H1 (cell line): ENCODE measurements around the gene RAB1A. TPM values are rescaled to one million over a fixed set of nuclear protein-coding genes. Genes with fewer than 3 reads are reported as not detected.

ENCODE experiments used
- CTCF ChIA-PET: fragments of 300-600 bp; sonication (Branson Sonifier 250); formaldehyde crosslinking; loops from one replicate; lab custom pipeline; 2021; ENCODE audit not compliant: partially characterized antibody; lab: Charles Lee
- POLR2A ChIA-PET: fragments of 300-600 bp; sonication (Branson Sonifier 250); formaldehyde crosslinking; loops from one replicate; lab custom pipeline; 2021; ENCODE audit warnings: inconsistent platforms; ENCODE audit not compliant: partially characterized antibody; lab: Charles Lee
- DNase-seq, 2 experiments: peaks; one replicate each; pipeline versions ENCODE4 v3.0.0 to v3.0.0-alpha.2; 2010 to 2022; ENCODE audit warnings: low spot score in 2 of 2, low read depth in 1 of 2, mixed read lengths in 1 of 2
- FAIRE-seq: peaks from 2 replicates; lab custom pipeline; 2011; peaks lifted over from hg19 to GRCh38; lab: Jason Lieb, UNC
- H2AFZ ChIP-seq: 2 replicates; pipeline ENCODE4 v1.8.1; 2012; ENCODE audit warnings: low read length, inconsistent platforms
- H2AK5ac ChIP-seq: 2 replicates; pipeline ENCODE4 v1.6.1; 2013; ENCODE audit warnings: low read depth, low read length
- H2BK120ac ChIP-seq: replicated peaks from 2 replicates; pipeline ENCODE3; 2013; ENCODE audit warnings: low read depth, low read length, inconsistent platforms
- H2BK12ac ChIP-seq: 2 replicates; pipeline ENCODE4 v1.6.1; 2013; ENCODE audit warnings: low read depth, low read length
- H2BK15ac ChIP-seq: 2 replicates; pipeline ENCODE4 v1.6.1; 2013; ENCODE audit warnings: low read length
- H2BK20ac ChIP-seq: 2 replicates; pipeline ENCODE4 v1.6.1; 2013; ENCODE audit warnings: low read length
- H2BK5ac ChIP-seq: 2 replicates; pipeline ENCODE4 v1.6.1; 2013; ENCODE audit warnings: low read depth, low read length
- H3K14ac ChIP-seq: 2 replicates; pipeline ENCODE4 v1.6.1; 2013; ENCODE audit warnings: inconsistent platforms; ENCODE audit not compliant: insufficient read length
- H3K18ac ChIP-seq: 2 replicates; pipeline ENCODE4 v1.6.1; 2013; ENCODE audit warnings: low read length; ENCODE audit errors: extremely low read depth
- H3K23ac ChIP-seq: 2 replicates; pipeline ENCODE4 v1.6.1; 2013; ENCODE audit warnings: inconsistent platforms; ENCODE audit not compliant: insufficient read length
- H3K23me2 ChIP-seq: 2 replicates; pipeline ENCODE4 v1.6.1; 2013; ENCODE audit warnings: low read depth, low read length
- H3K27ac ChIP-seq: 2 replicates; pipeline ENCODE4 v1.6.1; 2011; ENCODE audit warnings: low read depth, low read length, inconsistent platforms
- H3K27me3 ChIP-seq, 4 experiments: replicated peaks in 1 of 4; 1 replicate in 1 of 4; 2 replicates in 3 of 4; pipeline versions ENCODE4 v1.6.1 to v1.8.1; 2011 to 2013; ENCODE audit warnings: low read length in 3 of 4, mild to moderate bottlenecking in 3 of 4, inconsistent platforms in 2 of 4, mixed read lengths in 2 of 4, moderate library complexity in 1 of 4; ENCODE audit not compliant: control insufficient read depth in 3 of 4, insufficient read depth in 3 of 4; ENCODE audit errors: extremely low read depth in 1 of 4
- H3K36me3 ChIP-seq, 4 experiments: 2 replicates each; pipeline versions ENCODE4 v1.6.1 to v1.8.1; 2011 to 2013; ENCODE audit warnings: mild to moderate bottlenecking in 4 of 4, low read length in 3 of 4, moderate library complexity in 2 of 4, control low read depth in 1 of 4, inconsistent platforms in 1 of 4; ENCODE audit not compliant: insufficient read depth in 4 of 4, control insufficient read depth in 2 of 4
- H3K4ac ChIP-seq: replicated peaks from 2 replicates; pipeline ENCODE3; 2013; ENCODE audit warnings: low read length, low read depth, mixed read lengths, inconsistent platforms; ENCODE audit not compliant: insufficient read length
- H3K4me1 ChIP-seq, 4 experiments: replicated peaks in 1 of 4; 1 replicate in 1 of 4; 2 replicates in 3 of 4; pipeline versions ENCODE4 v1.6.1 to v1.8.1; 2011 to 2013; ENCODE audit warnings: low read length in 3 of 4, inconsistent platforms in 2 of 4, mixed read lengths in 1 of 4; ENCODE audit not compliant: insufficient read depth in 4 of 4, control insufficient read depth in 3 of 4
- H3K4me2 ChIP-seq, 2 experiments: 2 replicates each; pipeline versions ENCODE4 v1.6.1 to v1.8.1; 2011 to 2013; ENCODE audit warnings: low read depth in 2 of 2, low read length in 2 of 2, control low read depth in 1 of 2, inconsistent platforms in 1 of 2, mild to moderate bottlenecking in 1 of 2; ENCODE audit not compliant: insufficient read depth in 1 of 2
- H3K4me3 ChIP-seq, 4 experiments: fragments of 200-600, 300-600 bp in 1 of 4; sonication (generic), shearing (Covaris generic), sonication (Bioruptor Twin) in 1 of 4; 2 replicates each; pipeline versions ENCODE4 v1.5.1 to v1.8.1; 2011 to 2016; ENCODE audit warnings: low read length in 4 of 4, low read depth in 3 of 4, control low read depth in 2 of 4, inconsistent platforms in 2 of 4, mild to moderate bottlenecking in 2 of 4, mixed read lengths in 1 of 4, moderate library complexity in 1 of 4; ENCODE audit not compliant: insufficient read depth in 2 of 4; ENCODE audit errors: extremely low read depth in 1 of 4
- H3K56ac ChIP-seq: replicated peaks from 2 replicates; pipeline ENCODE3; 2013; ENCODE audit warnings: low read depth, mild to moderate bottlenecking, mixed read lengths, low read length, inconsistent platforms; ENCODE audit not compliant: insufficient read length
- H3K79me1 ChIP-seq: 2 replicates; pipeline ENCODE4 v1.6.1; 2013; ENCODE audit warnings: low read depth, low read length, control low read depth
- H3K79me2 ChIP-seq, 2 experiments: 2 replicates each; pipeline versions ENCODE4 v1.6.1 to v1.8.1; 2012 to 2013; ENCODE audit warnings: low read length in 2 of 2, mild to moderate bottlenecking in 2 of 2, inconsistent platforms in 1 of 2; ENCODE audit not compliant: insufficient read depth in 2 of 2, control insufficient read depth in 1 of 2
- H3K9ac ChIP-seq, 4 experiments: replicated peaks in 1 of 4; 1 replicate in 1 of 4; 2 replicates in 3 of 4; pipeline versions ENCODE4 v1.6.1 to v1.8.1; 2011 to 2013; ENCODE audit warnings: low read depth in 3 of 4, low read length in 3 of 4, control low read depth in 2 of 4, mild to moderate bottlenecking in 2 of 4, moderate library complexity in 2 of 4, inconsistent platforms in 1 of 4; ENCODE audit errors: extremely low read depth in 1 of 4
- H3K9me3 ChIP-seq, 2 experiments: 2 replicates each; pipeline versions ENCODE4 v1.6.1 to v1.8.1; 2012 to 2013; ENCODE audit warnings: mild to moderate bottlenecking in 2 of 2, moderate library complexity in 2 of 2, control low read depth in 1 of 2, inconsistent platforms in 1 of 2, low read depth in 1 of 2, low read length in 1 of 2, mixed read lengths in 1 of 2; ENCODE audit not compliant: insufficient read depth in 2 of 2
- H4K20me1 ChIP-seq, 2 experiments: replicated peaks in 1 of 2; 2 replicates each; pipeline versions ENCODE3 to v1.8.1; 2011 to 2013; ENCODE audit warnings: inconsistent platforms in 2 of 2, low read length in 2 of 2, mild to moderate bottlenecking in 1 of 2; ENCODE audit not compliant: insufficient read depth in 2 of 2, control insufficient read depth in 1 of 2
- H4K5ac ChIP-seq: 2 replicates; pipeline ENCODE4 v1.6.1; 2013; ENCODE audit warnings: low read length, low read depth, mixed read lengths, inconsistent platforms; ENCODE audit not compliant: insufficient read length
- H4K8ac ChIP-seq: 2 replicates; pipeline ENCODE4 v1.8.0; 2013; ENCODE audit warnings: mild to moderate bottlenecking, moderate library complexity, low read length, inconsistent platforms; ENCODE audit not compliant: insufficient read depth; ENCODE audit errors: extremely low read depth
- H4K91ac ChIP-seq: replicated peaks from 2 replicates; pipeline ENCODE3; 2013; ENCODE audit warnings: low read length, mixed read lengths, inconsistent platforms; ENCODE audit not compliant: insufficient read length
- CEBPB ChIP-seq: IDR thresholded peaks from 2 replicates; pipeline ENCODE4 v1.6.1; 2012; ENCODE audit warnings: low read depth, low read length
- CREB1 ChIP-seq: IDR thresholded peaks from 2 replicates; pipeline ENCODE4 v1.6.1; 2012; ENCODE audit warnings: inconsistent platforms
- EZH2 ChIP-seq: fragments of 200-600 bp; sonication (generic); IDR thresholded peaks from 2 replicates; pipeline ENCODE4 v1.7.1; 2012; ENCODE audit warnings: low read depth, mild to moderate bottlenecking, moderate library complexity, low read length, inconsistent platforms; ENCODE audit not compliant: severe bottlenecking
- GABPA ChIP-seq: IDR thresholded peaks from 2 replicates; pipeline ENCODE4 v1.6.1; 2011; ENCODE audit warnings: mild to moderate bottlenecking, low read length, moderate library complexity, borderline replicate concordance; ENCODE audit not compliant: insufficient read depth
- HDAC2 ChIP-seq, 2 experiments: fragments of 300-600 bp in 1 of 2; sonication (generic) in 1 of 2; IDR thresholded peaks; 2 replicates each; pipeline ENCODE4 v1.6.1; 2011 to 2012; ENCODE audit warnings: low read depth in 2 of 2, low read length in 2 of 2, mild to moderate bottlenecking in 2 of 2, moderate library complexity in 2 of 2, borderline replicate concordance in 1 of 2, inconsistent platforms in 1 of 2
- JUN ChIP-seq: IDR thresholded peaks from 2 replicates; pipeline ENCODE4 v1.6.1; 2011; ENCODE audit warnings: low read depth, mild to moderate bottlenecking, improper control_type of control experiment, low read length
- KDM1A ChIP-seq: fragments of 200-600, 300-600 bp; sonication (generic); IDR thresholded peaks from 2 replicates; pipeline ENCODE4 v1.7.1; 2016; ENCODE audit warnings: mild to moderate bottlenecking, low read length, borderline replicate concordance
- RNF2 ChIP-seq: fragments of 200-900, 300-1000 bp; sonication (generic); IDR thresholded peaks from 2 replicates; pipeline ENCODE4 v1.7.1; 2016; ENCODE audit warnings: borderline replicate concordance, low read depth, mild to moderate bottlenecking, antibody characterized with exemption, low read length; ENCODE audit not compliant: poor library complexity, severe bottlenecking; ENCODE audit errors: missing control alignments
- RXRA ChIP-seq: IDR thresholded peaks from 2 replicates; pipeline ENCODE4 v1.6.1; 2011; ENCODE audit warnings: low read depth, mild to moderate bottlenecking, low read length, moderate library complexity; ENCODE audit not compliant: insufficient read depth
- SIN3A ChIP-seq, 2 experiments: IDR thresholded peaks in 1 of 2; conservative IDR thresholded peaks in 1 of 2; 2 replicates each; pipeline ENCODE4 v1.6.1; 2011 to 2012; ENCODE audit warnings: low read length in 2 of 2, improper control_type of control experiment in 1 of 2, low read depth in 1 of 2, mild to moderate bottlenecking in 1 of 2
- TEAD4 ChIP-seq: IDR thresholded peaks from 2 replicates; pipeline ENCODE4 v1.6.1; 2012; ENCODE audit warnings: low read depth, low read length, inconsistent platforms, mixed read lengths
- polyA plus RNA-seq, 7 experiments: library from polyadenylated mRNA; depleted of rRNA in 3 of 7; stranded (reverse) in 5 of 7; unstranded in 2 of 7; fragments of >200 nt in 5 of 7; fragments of 200-250 nt in 2 of 7; gene quantifications; 1 replicate in 5 of 7; 2 replicates in 1 of 7; 4 replicates in 1 of 7; pipeline versions ENCODE4 v1.2.1 to v1.2.3, GENCODE V29; 2011 to 2013; ENCODE audit warnings: missing spikeins in 2 of 7, mixed read lengths in 2 of 7
- total RNA-seq: library from RNA; stranded (reverse); fragmentation: NEBNext Ultra II Directional; extraction: Animal tissue kit (Norgen Biotek cat#: 25700); gene quantifications from 2 replicates; pipeline ENCODE4 v1.2.1, GENCODE V29; 2021
- TF ChIP-seq, protein P1 (sequence below): IDR thresholded peaks from 2 replicates; pipeline ENCODE4 v1.6.1; 2012; ENCODE audit warnings: inconsistent platforms

RAB1A gene
- total and polyA plus RNA-seq, 2 of the 8 experiments (the other 6 are each of a cell fraction or from before 2014, with no cell fraction given) = 77.9 to 120 TPM

DNA sequence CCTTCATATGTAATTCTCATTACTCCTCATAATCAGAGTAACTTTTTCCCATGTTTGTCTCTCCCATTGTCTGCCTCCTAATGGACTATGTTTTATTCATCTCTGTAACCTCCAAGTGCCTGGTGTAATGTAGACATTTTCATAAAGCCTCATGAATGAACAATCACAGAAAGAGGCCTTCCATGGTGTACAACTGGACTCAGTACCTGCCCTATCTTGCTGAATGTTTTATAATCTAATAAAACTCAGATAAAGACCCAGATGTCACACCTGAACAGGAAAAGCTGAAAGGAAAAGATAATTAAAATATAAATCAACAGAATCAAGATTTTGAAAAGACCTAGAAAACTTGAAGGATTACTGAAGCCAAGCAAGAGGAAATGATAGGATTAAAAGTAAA lies 36.7 kb downstream of the RAB1A start:
- TF ChIP-seq HDAC2 (IDR thresholded peaks at IDR 0.05; ENCODE audit: borderline replicate concordance in 1 of 2, low read depth in 2 of 2, low read length in 2 of 2) (no peak), CREB1 (no peak), RNF2 (no peak), CEBPB (no peak), SIN3A (conservative IDR thresholded peaks at IDR 0.05 in 1 of 2, IDR thresholded peaks at IDR 0.05 in 1 of 2; ENCODE audit: low read depth in 1 of 2, low read length in 2 of 2) (no peak), GABPA (no peak), RXRA (no peak), KDM1A (no peak), TEAD4 (no peak), JUN (no peak), EZH2 (no peak)
- TF ChIP-seq, protein P1, sequence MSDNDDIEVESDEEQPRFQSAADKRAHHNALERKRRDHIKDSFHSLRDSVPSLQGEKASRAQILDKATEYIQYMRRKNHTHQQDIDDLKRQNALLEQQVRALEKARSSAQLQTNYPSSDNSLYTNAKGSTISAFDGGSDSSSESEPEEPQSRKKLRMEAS = no peak
- Histone ChIP-seq H3K23me2 (no peaks in the 10 kb centered on the region), H2BK5ac (no peak overlapping the region), H3K4me3 (no peak overlapping the region), H2BK15ac (no peak overlapping the region), H2AFZ (no peak overlapping the region), H3K36me3 (peaks cover 2 to 41% (median 10%) of the 10 kb centered on the region in 4 experiments; a peak in 5 of 8 replicates), H3K27ac (no peak overlapping the region), H2BK20ac (no peak overlapping the region), H3K4me2 (no peak overlapping the region), H3K23ac (no peak overlapping the region), H4K91ac (no peak overlapping the region), H2BK120ac (no peak overlapping the region), H2AK5ac (no peak overlapping the region), H3K79me2 (peaks cover 0 to 7% of the 10 kb centered on the region in 2 experiments; a peak in 1 of 4 replicates), H3K14ac (no peak overlapping the region), H2BK12ac (no peak overlapping the region), H4K5ac (no peak overlapping the region), H3K9me3 (no peaks in the 10 kb centered on the region), H3K9ac (no peak overlapping the region), H3K4ac (no peak overlapping the region), H4K20me1 (peaks cover 2 to 5% of the 10 kb centered on the region in 2 experiments), H4K8ac (no peak overlapping the region), H3K18ac (no peak overlapping the region), H3K27me3 (no peaks in the 10 kb centered on the region), H3K79me1 (no peaks in the 10 kb centered on the region), H3K4me1 (no peaks in the 10 kb centered on the region), H3K56ac (no peak overlapping the region)
- no peak for DNase-seq
- FAIRE-seq = no peak
- POLR2A ChIA-PET = no interaction called here
- CTCF ChIA-PET = interaction anchor here (0.7 kb wide), 1 partner anchor 232 kb away, joined by 3 read pairs; no protein-coding TSS in a partner anchor
